Psoas muscle (tissue), 8 donors: ENCODE measurements around the gene ECD. TPM values are rescaled to one million over a fixed set of nuclear protein-coding genes. Genes with fewer than 3 reads are reported as not detected.

Experiments used
- ATAC-seq, 4 donors: fragments of 200-7000 bp; cut with Tn5 transposase; one replicate each; pipeline ENCODE4 v1.9.1; 2020; ENCODE audit warnings: moderate library complexity in 3 of 4, mild to moderate bottlenecking in 2 of 4
- DNase-seq, 2 donors: peaks; one replicate each; pipeline ENCODE4 v3.0.0-alpha.2; 2020
- H3K27ac ChIP-seq: fragments of 200-600 bp; one replicate; pipeline ENCODE4 v1.8.0; 2022
- H3K27me3 ChIP-seq, 3 donors: fragments of 200-600 bp in 1 of 3; one replicate each; pipeline versions ENCODE4 v1.6.1 to v1.8.0; 2013 to 2022; ENCODE audit warnings: low read length in 2 of 3, mild to moderate bottlenecking in 2 of 3, moderate library complexity in 1 of 3; ENCODE audit not compliant: insufficient read depth in 3 of 3
- H3K36me3 ChIP-seq, 2 donors: fragments of 200-600 bp in 1 of 2; one replicate each; pipeline versions ENCODE4 v1.6.1 to v1.8.0; 2013 to 2022; ENCODE audit warnings: low read depth in 1 of 2, mild to moderate bottlenecking in 1 of 2, moderate library complexity in 1 of 2; ENCODE audit not compliant: insufficient read depth in 1 of 2
- H3K4me1 ChIP-seq: fragments of 200-600 bp; one replicate; pipeline ENCODE4 v1.8.0; 2022
- H3K4me3 ChIP-seq: fragments of 200-600 bp; one replicate; pipeline ENCODE4 v1.8.0; 2022; ENCODE audit warnings: mild to moderate bottlenecking
- H3K9me3 ChIP-seq: fragments of 200-600 bp; one replicate; pipeline ENCODE4 v1.8.0; 2022
- CTCF ChIP-seq: fragments of 200-600 bp; IDR thresholded peaks from one replicate; pipeline ENCODE4 v1.8.0; 2022; ENCODE audit warnings: antibody characterized with exemption
- WGBS, 3 donors: extraction: QIAGEN DNeasy Blood & Tissue Kit; methylation state at CpG; one replicate each; pipeline versions ENCODE4 v1.1.6 to v1.1.7; 2013; 5-methylcytosine and 5-hydroxymethylcytosine counted together
- intact Hi-C, 2 donors: fragments of 100-400 bp; cut with DNase I; formaldehyde crosslinking; loops; one replicate each; pipeline versions ENCODE4 v1.11.0 to v1.14.2; 2022
- polyA plus RNA-seq, 3 donors: library from polyadenylated mRNA; stranded (reverse); fragments of 200-250 nt; gene quantifications; one replicate each; pipeline ENCODE4 v1.2.3, GENCODE V29; 2013
- total RNA-seq, 4 donors: library from RNA; stranded (reverse); fragmentation: NEBNext Ultra II Directional in 2 of 4; extraction: Animal tissue kit (Norgen Biotek cat#: 25700) in 2 of 4; gene quantifications; one replicate each; pipeline versions ENCODE4 v1.2.1 to v1.2.4, GENCODE V29; 2021 to 2023
- donor health status: healthy with polysubstance abuse.
- donor health status: DM: no; HTN: no; CAD: no; lungs with moderate emphysema.
- donor health status: Bipolar disorder and iron deficiency.
- donor health status: healthy.
- donor health status: DM: yes; HTN: yes; CAD: no.
- donor health status: DM: no; HTN: no; CAD: no.
- donor health status: DM: no; HTN: no; CAD: no.
- donor health status: DM: yes; HTN: yes; CAD: no.

ECD gene
- total and polyA plus RNA-seq, 7 donors: 7.0 to 17.1 (median 12.2) TPM

- Histone ChIP-seq H3K4me3 (peak overlapping the region; percentile 70), H3K27ac (peak overlapping the region; percentile 96), H3K36me3 (peaks cover 0 to 5% of the 10 kb centered on the region in 2 donors), H3K4me1 (peaks cover 58% of the 10 kb centered on the region), H3K27me3 (no peaks in the 10 kb centered on the region), H3K9me3 (no peaks in the 10 kb centered on the region)
- DNase-seq (peak; percentile 67 to 83), ATAC-seq (peak; percentile 34 to 58 (median 48))
- WGBS, 3 donors: 0 to 1% (median 0%) methylated on average over 29 of the region's 29 CpGs
- no peak for TF ChIP-seq CTCF
- intact Hi-C loops: loop anchor here (2.0 to 5.0 kb wide), 3 partner anchors 15 to 63 kb away; partner anchors contain the start of gene NUDT13 (in 1 of the 2)
These were observed 71.8 kb downstream of the ECD start for GRCh38 chr10:73096041-73096448.

- TF ChIP-seq CTCF: no peak
- intact Hi-C loops: loop anchor here (2.0 to 5.0 kb wide), 3 partner anchors 15 to 63 kb away; partner anchors contain the start of gene NUDT13 (in 1 of the 2)
- DNase-seq (peak in 1 of 2 donors; percentile 42), ATAC-seq (no peak)
- 0% methylated on average over 14 of the region's 14 CpGs for WGBS, 3 donors
- peak overlapping the region; percentile 96 for H3K27ac ChIP-seq
- H3K27me3 ChIP-seq: no peaks in the 10 kb centered on the region
- no peaks in the 10 kb centered on the region for H3K9me3 ChIP-seq
- H3K36me3 ChIP-seq: peaks cover 0 to 5% of the 10 kb centered on the region in 2 donors
- H3K4me3 ChIP-seq: peak overlapping the region; percentile 70
- peaks cover 59% of the 10 kb centered on the region for H3K4me1 ChIP-seq
These were observed 72.3 kb downstream of the ECD start for GRCh38 chr10:73095481-73096021.

- DNase-seq: no peak
- 0 to 4% (median 3%) methylated on average over 5 of the region's 5 CpGs for WGBS, 3 donors
- H3K4me1 ChIP-seq: peaks cover 54% of the 10 kb centered on the region
- H3K36me3 ChIP-seq: peaks cover 0 to 4% of the 10 kb centered on the region in 2 donors
- H3K4me3 ChIP-seq: peak overlapping the region; percentile 70
- H3K27me3 ChIP-seq: no peaks in the 10 kb centered on the region
- TF ChIP-seq CTCF: no peak
- ATAC-seq: no peak
- H3K9me3 ChIP-seq: no peaks in the 10 kb centered on the region
- intact Hi-C loops: loop anchor here (5.0 kb wide), 2 partner anchors 32 to 62 kb away; no protein-coding TSS in a partner anchor
- H3K27ac ChIP-seq: peak overlapping the region; percentile 96
These were observed 72.8 kb downstream of the ECD start for GRCh38 chr10:73094986-73095480.

- no peak for TF ChIP-seq CTCF
- intact Hi-C loops: loop anchor here in 1 of 2 donors (5.0 kb wide), 1 partner anchor 33 kb away; no protein-coding TSS in a partner anchor
- 13 to 24% (median 23%) methylated on average over 2 of the region's 2 CpGs for WGBS, 3 donors
- Histone ChIP-seq H3K4me3 (peak overlapping the region; percentile 70), H3K27ac (peak overlapping the region; percentile 96), H3K9me3 (no peaks in the 10 kb centered on the region), H3K27me3 (no peaks in the 10 kb centered on the region), H3K36me3 (no peaks in the 10 kb centered on the region), H3K4me1 (peaks cover 53% of the 10 kb centered on the region)
- ATAC-seq: no peak
- no peak for DNase-seq
These were observed 73.6 kb downstream of the ECD start for GRCh38 chr10:73093922-73094850.
